ENCODE measurements around the gene MACROD1. TPM values are rescaled to one million over a fixed set of nuclear protein-coding genes. Genes with fewer than 3 reads are reported as not detected.

The MACROD1 gene
- total and polyA plus RNA-seq, 7 donors, result 147 to 281 (median 180) TPM

DNA sequence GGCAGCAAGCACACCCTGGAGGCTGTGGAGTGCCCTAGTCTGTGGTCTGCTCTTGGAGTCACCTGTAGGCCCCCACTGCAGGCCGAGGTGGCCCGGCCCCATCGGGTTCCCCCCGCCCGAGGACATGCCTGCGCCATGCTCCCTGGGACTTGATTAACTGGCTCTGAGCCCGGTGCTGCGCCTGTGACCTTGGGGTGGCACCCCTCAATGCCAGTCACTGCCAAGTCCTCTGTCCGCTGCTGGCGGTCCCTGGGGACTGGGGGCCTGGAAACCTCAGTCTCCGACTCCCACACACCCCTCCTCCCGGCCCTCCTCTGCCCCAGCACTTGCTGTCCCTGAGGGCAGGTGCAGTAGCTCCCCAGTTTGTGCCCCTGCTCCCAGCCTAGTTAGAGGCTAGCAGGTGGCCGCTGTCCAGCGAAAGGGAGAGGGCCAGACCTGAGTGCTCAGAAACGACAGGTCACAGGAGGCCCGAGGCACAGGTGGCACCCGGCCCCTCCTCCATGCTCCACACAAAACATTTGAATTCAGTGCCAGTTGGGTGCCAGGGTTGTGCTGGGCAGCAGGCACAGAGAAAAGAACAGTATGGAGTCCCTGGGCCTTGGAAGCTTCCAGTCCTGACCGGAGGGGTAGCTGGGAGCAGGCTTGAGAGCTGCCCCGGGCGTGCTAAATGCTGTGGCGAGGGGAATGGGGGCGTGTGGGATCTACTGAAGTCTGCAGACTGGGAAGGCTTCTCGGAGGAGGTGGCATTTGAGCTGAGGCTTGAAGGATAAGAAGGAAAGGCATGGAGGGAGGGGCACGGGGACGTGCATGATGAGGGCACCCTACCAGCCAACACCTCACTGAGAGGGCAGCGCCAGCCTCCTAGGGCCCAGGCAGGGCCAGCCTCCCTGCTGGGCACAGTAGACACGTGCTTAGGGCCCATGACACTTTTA, 146.5 kb downstream of the MACROD1 start:
- Histone ChIP-seq H3K4me3 (no peak overlapping the region), H3K9me3 (no peaks in the 10 kb centered on the region), H3K27me3 (ENCODE audit: insufficient read depth in 3 of 3, low read length in 2 of 3) (no peaks in the 10 kb centered on the region), H3K27ac (no peak overlapping the region), H3K36me3 (ENCODE audit: insufficient read depth in 1 of 2, low read depth in 1 of 2) (no peaks in the 10 kb centered on the region), H3K4me1 (peaks cover 11% of the 10 kb centered on the region)
- 73 to 82% (median 76%) methylated on average over 26 to 27 of the region's 27 CpGs for WGBS, 3 donors
- ATAC-seq (no peak), DNase-seq (no peak)
- intact Hi-C loops (cut with DNase I), result no loop called here
- TF ChIP-seq, protein P1, sequence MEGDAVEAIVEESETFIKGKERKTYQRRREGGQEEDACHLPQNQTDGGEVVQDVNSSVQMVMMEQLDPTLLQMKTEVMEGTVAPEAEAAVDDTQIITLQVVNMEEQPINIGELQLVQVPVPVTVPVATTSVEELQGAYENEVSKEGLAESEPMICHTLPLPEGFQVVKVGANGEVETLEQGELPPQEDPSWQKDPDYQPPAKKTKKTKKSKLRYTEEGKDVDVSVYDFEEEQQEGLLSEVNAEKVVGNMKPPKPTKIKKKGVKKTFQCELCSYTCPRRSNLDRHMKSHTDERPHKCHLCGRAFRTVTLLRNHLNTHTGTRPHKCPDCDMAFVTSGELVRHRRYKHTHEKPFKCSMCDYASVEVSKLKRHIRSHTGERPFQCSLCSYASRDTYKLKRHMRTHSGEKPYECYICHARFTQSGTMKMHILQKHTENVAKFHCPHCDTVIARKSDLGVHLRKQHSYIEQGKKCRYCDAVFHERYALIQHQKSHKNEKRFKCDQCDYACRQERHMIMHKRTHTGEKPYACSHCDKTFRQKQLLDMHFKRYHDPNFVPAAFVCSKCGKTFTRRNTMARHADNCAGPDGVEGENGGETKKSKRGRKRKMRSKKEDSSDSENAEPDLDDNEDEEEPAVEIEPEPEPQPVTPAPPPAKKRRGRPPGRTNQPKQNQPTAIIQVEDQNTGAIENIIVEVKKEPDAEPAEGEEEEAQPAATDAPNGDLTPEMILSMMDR (IDR thresholded peaks at IDR 0.05), result no peak

DNA sequence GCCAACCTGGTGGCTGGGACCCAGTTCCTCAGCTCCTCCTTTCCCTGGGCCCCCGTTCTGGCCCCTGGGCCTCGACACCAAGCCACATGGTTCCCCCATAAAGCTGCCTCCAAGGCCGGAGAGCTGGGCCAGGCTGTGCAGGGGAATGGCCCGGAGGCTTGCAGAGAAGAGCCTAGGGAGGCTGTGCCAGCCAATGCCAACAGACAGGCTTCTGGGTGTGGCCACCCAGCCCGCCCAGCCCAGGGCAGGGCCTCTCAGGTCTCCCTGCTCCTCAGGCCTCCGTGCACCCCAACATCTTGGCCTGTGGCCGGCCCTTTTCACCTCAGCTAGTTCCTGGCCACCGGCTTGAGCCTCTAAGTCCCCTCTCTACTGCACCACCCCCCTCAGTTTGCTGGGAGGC, 147.6 kb downstream of the MACROD1 start:
- TF ChIP-seq, protein P1 (IDR thresholded peaks at IDR 0.05), result no peak
- intact Hi-C loops (cut with DNase I), result no loop called here
- no peak for DNase-seq
- no peak overlapping the region for H3K4me3 ChIP-seq
- no peak overlapping the region for H3K27ac ChIP-seq
- WGBS, 3 donors, result 82 to 91% (median 86%) methylated on average over 6 to 8 of the region's 8 CpGs
- no peaks in the 10 kb centered on the region for H3K27me3 ChIP-seq (ENCODE audit: insufficient read depth in 3 of 3, low read length in 2 of 3)
- no peaks in the 10 kb centered on the region for H3K9me3 ChIP-seq
- H3K4me1 ChIP-seq, result peaks cover 9% of the 10 kb centered on the region
- no peaks in the 10 kb centered on the region for H3K36me3 ChIP-seq (ENCODE audit: insufficient read depth in 1 of 2, low read depth in 1 of 2)
- ATAC-seq, result no peak

DNA sequence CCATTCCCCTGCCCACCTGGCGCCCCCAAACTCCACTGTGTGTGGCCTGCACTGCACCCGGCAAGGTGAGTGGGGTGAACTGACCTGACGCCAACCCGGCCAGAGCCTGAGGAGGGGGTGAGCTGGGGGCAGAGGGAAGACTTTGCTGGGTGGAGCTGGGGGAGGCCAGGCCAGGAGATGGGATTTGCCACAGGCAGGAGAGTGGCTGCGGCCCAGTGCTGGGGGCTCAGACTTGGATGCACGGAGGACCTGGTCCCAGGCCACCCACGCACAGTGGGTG, 148.0 kb downstream of the MACROD1 start:
- TF ChIP-seq, protein P1 (IDR thresholded peaks at IDR 0.05), result no peak
- no peaks in the 10 kb centered on the region for H3K27me3 ChIP-seq (ENCODE audit: insufficient read depth in 3 of 3, low read length in 2 of 3)
- H3K4me3 ChIP-seq, result no peak overlapping the region
- H3K36me3 ChIP-seq (ENCODE audit: insufficient read depth in 1 of 2, low read depth in 1 of 2), result no peaks in the 10 kb centered on the region
- intact Hi-C loops (cut with DNase I), result no loop called here
- 85 to 94% (median 94%) methylated on average over 7 of the region's 7 CpGs for WGBS, 3 donors
- H3K27ac ChIP-seq, result no peak overlapping the region
- peaks cover 5% of the 10 kb centered on the region for H3K4me1 ChIP-seq
- H3K9me3 ChIP-seq, result no peaks in the 10 kb centered on the region
- ATAC-seq (no peak), DNase-seq (no peak)

DNA sequence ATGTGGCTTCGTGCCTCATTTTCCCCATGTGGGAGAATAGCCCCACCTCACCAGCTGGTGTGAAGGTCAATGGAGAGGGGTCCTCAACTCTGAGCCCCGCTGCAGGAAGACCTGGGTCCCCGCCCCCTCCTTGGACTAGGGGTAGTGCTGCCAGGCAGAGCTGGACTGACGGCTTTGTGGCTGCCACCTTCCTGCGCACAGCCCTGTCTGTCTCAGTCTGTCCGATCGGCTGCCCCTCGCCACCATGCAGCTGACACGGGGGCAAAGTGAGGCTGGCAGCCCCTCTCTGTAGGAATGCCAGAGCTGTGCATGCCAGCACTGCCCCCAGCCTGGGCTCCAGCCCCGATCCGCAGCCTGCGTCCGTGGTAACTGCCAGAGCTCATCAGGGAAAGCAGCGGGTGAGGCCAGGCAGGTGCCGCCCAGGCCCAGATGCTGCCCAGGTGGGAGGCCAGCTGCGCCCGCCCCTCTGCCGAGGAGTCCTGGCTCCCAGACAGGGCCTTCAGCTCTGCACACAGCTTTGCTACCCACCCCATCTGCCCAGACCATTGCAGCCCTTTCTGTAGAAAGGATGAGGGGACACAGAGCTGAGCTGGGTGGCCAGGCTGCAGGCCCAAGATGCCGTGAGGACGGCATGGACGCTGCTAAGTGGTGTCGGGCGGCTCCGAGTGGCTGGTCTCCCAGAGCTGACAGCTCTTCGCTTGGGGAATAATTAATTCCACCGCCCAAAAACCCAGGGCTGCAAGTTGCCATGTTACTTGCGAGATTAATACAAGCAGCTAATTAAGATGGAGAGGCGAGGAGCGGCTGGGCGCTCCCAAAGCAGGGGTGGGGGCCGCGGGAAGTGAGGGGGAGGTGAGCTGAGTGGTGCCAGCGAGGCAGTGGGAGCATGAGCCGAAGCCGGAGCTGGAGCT, 149.7 kb downstream of the MACROD1 start:
- intact Hi-C loops (cut with DNase I), result no loop called here
- no peaks in the 10 kb centered on the region for H3K36me3 ChIP-seq (ENCODE audit: insufficient read depth in 1 of 2, low read depth in 1 of 2)
- WGBS, 3 donors, result 91 to 94% (median 92%) methylated on average over 34 to 35 of the region's 35 CpGs
- TF ChIP-seq, protein P1 (IDR thresholded peaks at IDR 0.05), result no peak
- ATAC-seq, result no peak
- DNase-seq, result no peak
- H3K27ac ChIP-seq, result no peak overlapping the region
- peaks cover 5% of the 10 kb centered on the region for H3K4me1 ChIP-seq
- H3K9me3 ChIP-seq, result no peaks in the 10 kb centered on the region
- H3K27me3 ChIP-seq (ENCODE audit: insufficient read depth in 3 of 3, low read length in 2 of 3), result no peaks in the 10 kb centered on the region
- H3K4me3 ChIP-seq, result no peak overlapping the region

Measured in psoas muscle (tissue), 8 donors.